Heart right ventricle (tissue), 16 donors: ENCODE data around the gene CCDC185. TPM values are rescaled to one million over a fixed set of nuclear protein-coding genes. Genes with fewer than 3 reads are reported as not detected.

Experiments
- ATAC-seq, 8 donors: fragments of 200-7000 bp; cut with Tn5 transposase; one replicate each; pipeline ENCODE4 v1.9.1; 2020; ENCODE audit warnings: mild to moderate bottlenecking in 8 of 8, moderate library complexity in 8 of 8, moderate number of reproducible peaks in 1 of 8
- DNase-seq, 2 donors: peaks; one replicate each; pipeline ENCODE4 v3.0.0-alpha.2; 2020
- H3K27ac ChIP-seq, 10 donors: fragments of 200-600 bp; sonication (generic) in 2 of 10; one replicate each; pipeline versions ENCODE4 v1.5.0 to v1.8.0; 2020 to 2022; ENCODE audit warnings: mild to moderate bottlenecking in 3 of 10
- H3K27me3 ChIP-seq, 7 donors: fragments of 200-600 bp; one replicate each; pipeline ENCODE4 v1.8.0; 2021 to 2022; ENCODE audit warnings: mild to moderate bottlenecking in 2 of 7
- H3K36me3 ChIP-seq, 9 donors: fragments of 200-600 bp; sonication (generic) in 1 of 9; one replicate each; pipeline versions ENCODE4 v1.5.0 to v1.8.0; 2020 to 2022; ENCODE audit warnings: mild to moderate bottlenecking in 2 of 9
- H3K4me1 ChIP-seq, 9 donors: fragments of 200-600 bp; sonication (generic) in 1 of 9; one replicate each; pipeline versions ENCODE4 v1.5.0 to v1.8.0; 2020 to 2022; ENCODE audit warnings: mild to moderate bottlenecking in 4 of 9
- H3K4me3 ChIP-seq, 10 donors: fragments of 200-600 bp; sonication (generic) in 2 of 10; one replicate each; pipeline versions ENCODE4 v1.5.0 to v1.8.0; 2020 to 2022; ENCODE audit warnings: mild to moderate bottlenecking in 7 of 10, moderate library complexity in 2 of 10
- H3K9me3 ChIP-seq, 11 donors: fragments of 200-600 bp in 10 of 11; sonication (generic) in 2 of 11; one replicate each; pipeline versions ENCODE4 v1.5.0 to v1.8.0; 2013 to 2022; ENCODE audit warnings: mild to moderate bottlenecking in 2 of 11, control low read depth in 1 of 11, moderate library complexity in 1 of 11
- WGBS, 2 donors: extraction: QIAGEN DNeasy Blood & Tissue Kit; methylation state at CpG; one replicate each; pipeline ENCODE4 v1.1.7; 2013; ENCODE audit warnings: inconsistent platforms in 1 of 2; 5-methylcytosine and 5-hydroxymethylcytosine counted together
- intact Hi-C, 10 donors: fragments of 100-400 bp; cut with DNase I; formaldehyde crosslinking; loops; one replicate each; pipeline versions ENCODE4 v1.11.1 to v1.14.2; 2022
- polyA plus RNA-seq, 2 donors: library from polyadenylated mRNA; stranded (reverse); fragments of 200-250 nt; gene quantifications; one replicate each; pipeline ENCODE4 v1.2.3, GENCODE V29; 2013
- total RNA-seq, 10 donors: library from RNA; stranded (reverse); fragmentation: NEBNext Ultra II Directional in 3 of 10; extraction: Animal tissue kit (Norgen Biotek cat#: 25700) in 3 of 10; gene quantifications; one replicate each; pipeline versions ENCODE4 v1.2.1 to v1.2.4, GENCODE V29; 2021 to 2023
- TF ChIP-seq, protein P1 (sequence below), 9 donors: fragments of 200-600 bp; sonication (generic) in 2 of 9; IDR thresholded peaks; one replicate each; pipeline versions ENCODE4 v1.5.0 to v1.8.0; 2021 to 2022; ENCODE audit warnings: antibody characterized with exemption in 9 of 9, mild to moderate bottlenecking in 5 of 9, moderate library complexity in 1 of 9
- donor health status: Arrhythmogenic right ventricular cardiomyopathy.
- donor health status: ischemic (EF 13 %, LVEDD 7.1; RV severe dilation, severe dysfunction).
- donor health status: healthy with polysubstance abuse.
- donor health status: DM: no; HTN: yes; CAD: no.
- donor health status: DM: no; HTN: no; CAD: no.
- donor health status: ischemic (EF 25% LVEDD 6.9; RV normal size, moderate dysfunction).
- donor health status: ischemic (EF 25% LVEDD 5.7; RV mildly dilated, moderate dysfunction).
- donor health status: healthy.
- donor health status: DM: yes; HTN: yes; CAD: no.
- donor health status: Ischemic cardiomyopathy.
- donor health status: ischemic (EF 35%, LVEDD 5.7; RV mildly dilated, moderate dysfunction).
- donor health status: nonischemic (EF 11% LVEDD 7.7; RV severe dilation, severe dysfunction).
- donor health status: DM: yes; HTN: yes; CAD: no.
- donor health status: PGD.
- donor health status: ischemic (EF 29% LVEDD 5.4; RV normal size, mild dysfunction).
- donor health status: nonischemic (EF 23%, LVEDD 6.1; RV moderate dilation, normal function).

The CCDC185 gene
- total and polyA plus RNA-seq, 12 donors: not detected

GRCh38 chr1:223437151-223437550, 43.9 kb downstream of the CCDC185 start:
- no peak overlapping the region for H3K27ac ChIP-seq
- no peaks in the 10 kb centered on the region for H3K36me3 ChIP-seq
- ATAC-seq (no peak), DNase-seq (no peak)
- no peaks in the 10 kb centered on the region for H3K27me3 ChIP-seq
- H3K9me3 ChIP-seq: no peaks in the 10 kb centered on the region
- 39 to 68% methylated on average over 3 of the region's 3 CpGs for WGBS, 2 donors
- intact Hi-C loops: no loop called here
- TF ChIP-seq, protein P1, sequence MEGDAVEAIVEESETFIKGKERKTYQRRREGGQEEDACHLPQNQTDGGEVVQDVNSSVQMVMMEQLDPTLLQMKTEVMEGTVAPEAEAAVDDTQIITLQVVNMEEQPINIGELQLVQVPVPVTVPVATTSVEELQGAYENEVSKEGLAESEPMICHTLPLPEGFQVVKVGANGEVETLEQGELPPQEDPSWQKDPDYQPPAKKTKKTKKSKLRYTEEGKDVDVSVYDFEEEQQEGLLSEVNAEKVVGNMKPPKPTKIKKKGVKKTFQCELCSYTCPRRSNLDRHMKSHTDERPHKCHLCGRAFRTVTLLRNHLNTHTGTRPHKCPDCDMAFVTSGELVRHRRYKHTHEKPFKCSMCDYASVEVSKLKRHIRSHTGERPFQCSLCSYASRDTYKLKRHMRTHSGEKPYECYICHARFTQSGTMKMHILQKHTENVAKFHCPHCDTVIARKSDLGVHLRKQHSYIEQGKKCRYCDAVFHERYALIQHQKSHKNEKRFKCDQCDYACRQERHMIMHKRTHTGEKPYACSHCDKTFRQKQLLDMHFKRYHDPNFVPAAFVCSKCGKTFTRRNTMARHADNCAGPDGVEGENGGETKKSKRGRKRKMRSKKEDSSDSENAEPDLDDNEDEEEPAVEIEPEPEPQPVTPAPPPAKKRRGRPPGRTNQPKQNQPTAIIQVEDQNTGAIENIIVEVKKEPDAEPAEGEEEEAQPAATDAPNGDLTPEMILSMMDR (IDR thresholded peaks at IDR 0.05): no peak
- peaks cover 0 to 6% (median 0%) of the 10 kb centered on the region in 9 donors for H3K4me1 ChIP-seq
- no peak overlapping the region for H3K4me3 ChIP-seq

- Histone ChIP-seq H3K36me3 (no peaks in the 10 kb centered on the region), H3K27me3 (no peaks in the 10 kb centered on the region), H3K27ac (no peak overlapping the region), H3K9me3 (peaks cover 0 to 22% (median 0%) of the 10 kb centered on the region in 11 donors), H3K4me3 (no peak overlapping the region), H3K4me1 (no peaks in the 10 kb centered on the region)
- DNase-seq (no peak), ATAC-seq (no peak)
- 85 to 90% methylated on average over 1 of the region's 1 CpG for WGBS, 2 donors
- TF ChIP-seq, protein P1 (IDR thresholded peaks at IDR 0.05): no peak
- intact Hi-C loops: no loop called here
These were observed 50.2 kb downstream of the CCDC185 start for GRCh38 chr1:223443397-223443796.

- ATAC-seq (no peak), DNase-seq (no peak)
- H3K36me3 ChIP-seq: no peaks in the 10 kb centered on the region
- H3K4me3 ChIP-seq: no peak overlapping the region
- no peak overlapping the region for H3K27ac ChIP-seq
- WGBS, 2 donors: 90 to 92% methylated on average over 7 of the region's 7 CpGs
- H3K27me3 ChIP-seq: no peaks in the 10 kb centered on the region
- TF ChIP-seq, protein P1 (IDR thresholded peaks at IDR 0.05): no peak
- no peaks in the 10 kb centered on the region for H3K4me1 ChIP-seq
- H3K9me3 ChIP-seq: peaks cover 0 to 22% (median 0%) of the 10 kb centered on the region in 11 donors
- intact Hi-C loops: no loop called here
These were observed 51.2 kb downstream of the CCDC185 start for GRCh38 chr1:223444411-223444810.

Other genes with a start within 250 kb of the CCDC185 start
- gene SUSD4, start 29.2 kb upstream of the CCDC185 start, total RNA-seq: 10 to 100 TPM in 2 of 10 donors, 1 to 10 TPM in 8; 1.6 to 36.5 (median 6.9) TPM
- gene SUSD4, start 29.2 kb upstream of the CCDC185 start, polyA plus RNA-seq: 1 to 10 TPM in 1 of 2 donors, under 1 TPM in 1; 0.99 to 6.1 TPM